OCI-LY7 (cell line): ENCODE results near the gene TNFRSF8. TPM values are rescaled to one million over a fixed set of nuclear protein-coding genes. Genes with fewer than 3 reads are reported as not detected.

Experiments used
- BruUV-seq: library from RNA; stranded (reverse); fragments of 400-500 nt; replicated peaks from 2 replicates; lab custom pipeline; 2021; lab: Mats Ljungman, UMichigan
- CTCF ChIA-PET: fragments of 300-600 bp; sonication (Branson Sonifier 250); formaldehyde crosslinking; loops from one replicate; lab custom pipeline; 2022; ENCODE audit warnings: antibody characterized with exemption; ENCODE audit not compliant: unreplicated experiment; lab: Charles Lee
- POLR2A ChIA-PET: fragments of 300-600 bp; sonication (Branson Sonifier 250); formaldehyde crosslinking; loops from one replicate; lab custom pipeline; 2022; ENCODE audit warnings: antibody characterized with exemption; lab: Charles Lee
- DNase-seq: peaks from one replicate; pipeline ENCODE4 v3.0.0-alpha.2; 2015; ENCODE audit warnings: low spot score
- H2AFZ ChIP-seq: fragments of 200-600 bp; sonication (generic), shearing (Covaris generic); 2 replicates; pipeline ENCODE4 v1.6.1; 2014; ENCODE audit warnings: mild to moderate bottlenecking, antibody characterized with exemption, low read length, moderate library complexity
- H3K27ac ChIP-seq: fragments of 200-600 bp; sonication (generic); 2 replicates; pipeline ENCODE4 v1.5.1; 2014; ENCODE audit warnings: mixed run types, low read depth, mild to moderate bottlenecking, moderate library complexity, low read length, inconsistent platforms; ENCODE audit not compliant: poor library complexity, severe bottlenecking
- H3K36me3 ChIP-seq: fragments of 200-600 bp; sonication (generic); 2 replicates; pipeline ENCODE4 v1.6.1; 2014; ENCODE audit warnings: mild to moderate bottlenecking, antibody characterized with exemption, low read length, moderate library complexity, mixed read lengths; ENCODE audit not compliant: insufficient read depth
- H3K4me1 ChIP-seq: fragments of 200-600 bp; sonication (generic); 2 replicates; pipeline ENCODE4 v1.5.1; 2014; ENCODE audit warnings: mild to moderate bottlenecking, low read length; ENCODE audit not compliant: insufficient read depth, poor library complexity, severe bottlenecking
- H3K4me2 ChIP-seq: fragments of 200-600 bp; sonication (generic); 2 replicates; pipeline ENCODE4 v1.6.1; 2014; ENCODE audit warnings: mild to moderate bottlenecking, low read length
- H3K4me3 ChIP-seq: fragments of 200-600 bp; sonication (generic); 2 replicates; pipeline ENCODE4 v1.5.1; 2014; ENCODE audit warnings: mild to moderate bottlenecking, low read depth, low read length; ENCODE audit not compliant: poor library complexity, severe bottlenecking
- H3K79me2 ChIP-seq: fragments of 200-600 bp; sonication (generic); 2 replicates; pipeline ENCODE4 v1.6.1; 2016; ENCODE audit warnings: low read depth, mild to moderate bottlenecking, low read length, moderate library complexity, mixed read lengths; ENCODE audit not compliant: insufficient read depth
- H3K9me2 ChIP-seq: fragments of 200-600 bp; sonication (generic); 2 replicates; pipeline ENCODE4 v1.6.1; 2016; ENCODE audit warnings: mild to moderate bottlenecking, low read length, mixed read lengths; ENCODE audit not compliant: insufficient read depth
- H3K9me3 ChIP-seq: fragments of 200-600 bp; sonication (generic); 2 replicates; pipeline ENCODE4 v1.6.1; 2014; ENCODE audit warnings: mild to moderate bottlenecking, mixed run types, low read length, mixed read lengths
- H4K20me1 ChIP-seq: fragments of 200-600 bp; sonication (generic); 2 replicates; pipeline ENCODE4 v1.6.1; 2014; ENCODE audit warnings: mild to moderate bottlenecking, antibody characterized with exemption, low read length, moderate library complexity, mixed read lengths; ENCODE audit not compliant: insufficient read depth
- EZH2phosphoT487 ChIP-seq: fragments of 200-600 bp; sonication (generic); IDR thresholded peaks from 2 replicates; pipeline ENCODE4 v1.6.1; 2018; ENCODE audit warnings: low read depth, borderline replicate concordance, mild to moderate bottlenecking, mixed run types, antibody characterized with exemption, low read length, moderate library complexity, mixed read lengths
- intact Hi-C: fragments of 100-400 bp; cut with micrococcal nuclease; formaldehyde crosslinking; loops from one replicate; pipeline ENCODE4 v1.10.0; 2022; ENCODE audit not compliant: unreplicated experiment
- total RNA-seq, 2 experiments: library from RNA; depleted of rRNA in 1 of 2; stranded (reverse); fragments of >200 nt in 1 of 2; shearing (Covaris generic) in 1 of 2; gene quantifications; 2 replicates each; pipeline ENCODE4 v1.2.3, GENCODE V29; 2014 to 2022
- TF ChIP-seq, protein P1 (sequence below): fragments of 200-600 bp; sonication (generic); conservative IDR thresholded peaks from 2 replicates; pipeline ENCODE4 v1.5.1; 2014; ENCODE audit warnings: mild to moderate bottlenecking, antibody characterized with exemption, low read length, moderate library complexity, mixed read lengths

The TNFRSF8 gene
- total RNA-seq, 2 experiments from 2014 or later: 0.29 TPM; not detected in 1

DNA sequence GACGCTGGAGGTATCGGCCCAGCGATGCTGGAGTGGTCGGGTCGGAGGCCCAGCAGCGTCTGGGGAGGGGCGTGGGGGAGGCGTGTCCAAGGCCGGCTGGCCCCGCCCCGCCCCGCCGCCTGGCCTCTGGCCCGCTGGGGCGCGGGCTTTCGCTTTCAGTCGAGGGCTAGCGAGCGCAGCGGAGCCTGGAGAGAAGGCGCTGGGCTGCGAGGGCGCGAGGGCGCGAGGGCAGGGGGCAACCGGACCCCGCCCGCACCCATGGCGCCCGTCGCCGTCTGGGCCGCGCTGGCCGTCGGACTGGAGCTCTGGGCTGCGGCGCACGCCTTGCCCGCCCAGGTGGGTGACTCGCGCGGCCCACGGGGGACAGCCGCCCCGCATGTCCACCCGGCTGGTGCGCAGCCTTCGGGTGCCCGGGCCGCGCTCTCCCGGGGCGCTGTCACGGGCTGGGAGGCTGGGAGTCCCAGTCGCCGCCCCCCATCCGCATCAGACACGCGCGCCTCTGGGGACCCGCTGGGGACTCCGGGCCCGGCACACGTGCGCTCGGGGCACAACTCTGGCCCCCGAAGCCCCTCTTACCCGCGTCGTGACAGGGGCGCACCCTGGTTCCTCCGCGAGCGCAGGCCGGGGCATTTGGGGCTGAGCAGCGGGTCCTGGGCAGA lies 103.9 kb downstream of the TNFRSF8 start, which contains the start of gene TNFRSF1B:
Gene TNFRSF1B, plus strand, starts transcription at position 158 of the 659 bp plus-strand sequence. Its CDS starts 101 bp downstream, at position 259.
- Histone ChIP-seq H3K9me3 (no peaks in the 10 kb centered on the region), H3K36me3 (no peaks in the 10 kb centered on the region), H3K9me2 (no peaks in the 10 kb centered on the region), H4K20me1 (no peaks in the 10 kb centered on the region), H3K79me2 (no peaks in the 10 kb centered on the region), H3K4me1 (peaks cover 14% of the 10 kb centered on the region), H3K4me3 (no peak within 1 kb of the TSS), H2AFZ (no peak within 1 kb of the TSS), H3K27ac (no peak within 1 kb of the TSS), H3K4me2 (peak within 1 kb of the TSS; percentile 33; the same call in 1 of the 2 replicates)
- ChIA-PET CTCF (no interaction called here), POLR2A (no interaction called here)
- DNase-seq: no peak
- intact Hi-C loops: no loop called here
- BruUV-seq: no TSS peak
- TF ChIP-seq EZH2phosphoT487: no peak
- TF ChIP-seq, protein P1, sequence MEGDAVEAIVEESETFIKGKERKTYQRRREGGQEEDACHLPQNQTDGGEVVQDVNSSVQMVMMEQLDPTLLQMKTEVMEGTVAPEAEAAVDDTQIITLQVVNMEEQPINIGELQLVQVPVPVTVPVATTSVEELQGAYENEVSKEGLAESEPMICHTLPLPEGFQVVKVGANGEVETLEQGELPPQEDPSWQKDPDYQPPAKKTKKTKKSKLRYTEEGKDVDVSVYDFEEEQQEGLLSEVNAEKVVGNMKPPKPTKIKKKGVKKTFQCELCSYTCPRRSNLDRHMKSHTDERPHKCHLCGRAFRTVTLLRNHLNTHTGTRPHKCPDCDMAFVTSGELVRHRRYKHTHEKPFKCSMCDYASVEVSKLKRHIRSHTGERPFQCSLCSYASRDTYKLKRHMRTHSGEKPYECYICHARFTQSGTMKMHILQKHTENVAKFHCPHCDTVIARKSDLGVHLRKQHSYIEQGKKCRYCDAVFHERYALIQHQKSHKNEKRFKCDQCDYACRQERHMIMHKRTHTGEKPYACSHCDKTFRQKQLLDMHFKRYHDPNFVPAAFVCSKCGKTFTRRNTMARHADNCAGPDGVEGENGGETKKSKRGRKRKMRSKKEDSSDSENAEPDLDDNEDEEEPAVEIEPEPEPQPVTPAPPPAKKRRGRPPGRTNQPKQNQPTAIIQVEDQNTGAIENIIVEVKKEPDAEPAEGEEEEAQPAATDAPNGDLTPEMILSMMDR: no peak

- intact Hi-C loops: no loop called here
- BruUV-seq: no TSS peak
- H3K4me2 ChIP-seq: no peak overlapping the region
Observed at GRCh38 chr1:12167493-12168429, 104.7 kb downstream of the TNFRSF8 start.

More at GRCh38 chr1:12167493-12168429, 104.7 kb downstream of the TNFRSF8 start:
- Histone ChIP-seq H3K9me2 (no peaks in the 10 kb centered on the region), H3K9me3 (no peaks in the 10 kb centered on the region), H3K4me1 (peaks cover 10% of the 10 kb centered on the region), H3K4me3 (no peak overlapping the region), H3K27ac (no peak overlapping the region), H4K20me1 (no peaks in the 10 kb centered on the region), H3K79me2 (no peaks in the 10 kb centered on the region), H2AFZ (no peak overlapping the region), H3K36me3 (no peaks in the 10 kb centered on the region)
- no peak for DNase-seq
- TF ChIP-seq, protein P1: no peak
- peak; percentile 78; the same call in 1 of the 2 replicates for TF ChIP-seq EZH2phosphoT487
- CTCF ChIA-PET: no interaction called here
- POLR2A ChIA-PET: no interaction called here
